Stimulated activated CD8-positive, alpha-beta memory T cell treated with anti-CD3 and anti-CD28 coated beads, Interleukin-12 subunit alpha, Interleukin-12 subunit beta, amount 100 ng/mL, for 4 hours (primary cell): Measurements from ENCODE around the gene NAAA.
"Not testable (repeated sequence)": the region's sequence is repeated elsewhere in the genome, so short reads cannot be mapped to it uniquely, and the experiment has no call there.

Source experiments
- DNase-seq: peaks from one replicate; pipeline ENCODE4 v3.0.0-alpha.2; 2020; ENCODE audit warnings: low read depth

Gene NAAA

GRCh38 chr4:75919920-75920319, 20.9 kb downstream of the NAAA start:
- no peak for DNase-seq

DNA sequence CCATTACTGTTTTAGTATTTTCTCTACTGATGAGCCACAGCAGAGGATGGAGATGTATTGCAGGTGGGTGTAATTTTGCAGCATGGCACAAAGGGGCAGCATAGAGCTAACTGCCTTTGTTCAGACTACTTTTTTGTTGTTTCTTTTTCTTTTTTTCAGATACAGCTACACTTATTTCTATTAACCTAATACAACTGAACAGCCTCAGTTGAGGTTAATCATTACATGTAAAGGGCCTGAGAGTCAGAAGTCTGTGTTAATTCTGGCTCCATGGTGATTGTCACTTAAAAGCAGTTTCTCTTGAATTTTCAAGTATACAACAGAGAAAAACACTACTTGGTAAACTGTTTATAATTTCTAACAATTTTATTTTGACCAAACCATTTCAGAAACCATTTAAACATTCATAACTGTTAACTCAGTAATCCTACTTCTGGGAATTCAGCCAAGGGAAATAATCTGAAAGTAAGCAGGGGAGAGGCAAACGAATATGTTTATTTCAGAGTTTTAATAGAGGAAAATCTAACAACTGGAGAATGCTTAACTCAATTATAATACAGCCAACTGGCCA, 24.6 kb downstream of the NAAA start:
- DNase-seq: no peak

DNA sequence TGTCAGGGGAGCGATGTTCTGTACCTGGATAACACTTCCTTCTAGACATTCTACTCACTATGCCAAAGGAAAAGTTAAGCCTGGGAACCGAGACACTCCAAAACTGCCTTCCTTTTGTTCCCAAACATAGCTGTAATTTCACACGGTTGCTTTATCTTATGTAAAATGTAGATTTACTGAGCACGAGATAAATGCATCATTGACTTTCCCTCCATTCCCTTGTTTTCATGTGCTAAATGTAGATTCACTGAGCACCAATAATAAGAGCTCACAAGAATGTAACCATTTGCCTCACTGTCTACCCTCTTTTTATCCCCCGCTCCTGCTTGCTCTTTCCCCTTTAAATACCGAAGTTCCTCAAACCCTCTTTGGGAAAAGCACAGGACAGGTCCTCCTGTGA, 27.8 kb downstream of the NAAA start:
- DNase-seq: no peak

GRCh38 chr4:75910831-75911230, 30.0 kb downstream of the NAAA start:
- DNase-seq: not testable (repeated sequence)

- no peak for DNase-seq
Measured at GRCh38 chr4:75909405-75909804, 31.4 kb downstream of the NAAA start.

DNA sequence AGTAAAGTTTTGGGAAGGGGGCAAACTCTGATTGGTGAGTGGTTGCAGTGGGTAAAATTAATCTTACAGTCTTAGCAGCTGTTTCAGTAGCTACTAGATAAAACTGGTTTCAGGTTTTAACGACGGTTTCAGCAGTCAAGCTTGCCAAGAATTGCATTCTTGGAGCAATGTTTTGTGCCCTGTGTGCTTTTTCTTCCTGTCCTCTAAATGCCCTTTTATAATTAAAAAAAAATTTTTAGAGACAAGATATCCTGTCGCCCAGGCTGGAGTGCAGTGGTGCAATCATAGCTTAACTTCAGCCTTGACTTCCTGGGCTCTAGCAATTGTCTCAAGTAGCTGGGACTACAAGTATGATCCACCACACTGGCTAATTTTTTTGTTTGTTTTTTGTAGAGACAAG, 32.3 kb downstream of the NAAA start:
- no peak for DNase-seq

GRCh38 chr4:75907966-75908365, 32.8 kb downstream of the NAAA start:
- DNase-seq: no peak

GRCh38 chr4:75904076-75904475, 36.7 kb downstream of the NAAA start:
- no peak for DNase-seq

- no peak for DNase-seq
Measured at GRCh38 chr4:75902352-75902751, 38.5 kb downstream of the NAAA start, which contains the start of gene PPEF2. Gene PPEF2, minus strand, starts transcription at chr4:75902452. Its CDS starts 6,127 bp downstream, at chr4:75896325.

DNA sequence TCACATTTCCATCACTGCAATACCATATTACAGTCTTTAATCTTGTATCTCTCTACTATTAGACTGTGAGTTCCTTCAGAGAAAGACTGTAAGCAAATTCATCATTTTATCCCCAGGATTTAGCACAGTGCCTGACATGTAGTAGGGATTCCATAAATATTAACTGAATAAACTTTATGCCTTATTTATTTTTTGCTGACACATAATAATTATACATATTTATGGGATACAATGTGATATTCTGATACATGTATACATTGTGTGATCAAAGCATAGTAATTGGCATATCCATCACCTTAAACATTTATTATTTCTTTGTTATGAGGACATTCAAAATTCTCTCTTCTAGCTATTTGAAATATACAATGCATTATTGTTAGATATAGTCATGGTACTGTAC, 42.3 kb downstream of the NAAA start:
- DNase-seq: no peak

DNA sequence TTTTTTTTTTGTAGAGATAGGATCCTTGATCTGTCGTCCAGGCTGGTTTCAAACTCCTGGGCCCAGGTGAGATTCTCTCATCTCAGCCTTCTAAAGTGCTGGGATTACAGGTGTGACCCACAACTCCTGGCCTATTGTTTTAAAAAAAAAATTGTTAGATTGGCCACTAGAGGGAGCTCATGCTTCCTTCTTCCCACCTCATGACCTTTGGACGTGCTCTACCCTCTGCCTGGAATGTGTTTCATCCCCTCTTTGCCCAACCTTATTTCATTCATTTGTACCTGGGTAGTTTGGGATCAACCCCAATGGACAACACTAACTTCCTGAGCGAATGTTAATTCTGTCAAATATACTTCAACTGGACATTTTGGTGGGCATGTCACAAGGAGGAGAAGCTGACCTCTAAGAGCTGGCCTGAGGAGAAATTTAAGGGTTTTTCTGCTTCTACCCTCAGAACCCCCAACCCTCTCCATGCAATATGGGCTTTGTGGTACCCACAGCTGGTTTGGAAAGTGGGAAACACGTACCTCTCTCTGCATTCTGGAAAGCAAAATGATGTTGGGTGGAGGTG, 45.0 kb downstream of the NAAA start:
- no peak for DNase-seq

- no peak for DNase-seq
Measured at GRCh38 chr4:75892508-75892907, 48.3 kb downstream of the NAAA start.

GRCh38 chr4:75891611-75892010, 49.2 kb downstream of the NAAA start:
- no peak for DNase-seq

- DNase-seq: no peak
Measured at GRCh38 chr4:75889537-75890199, 51.1 kb downstream of the NAAA start.

- no peak for DNase-seq
Measured at GRCh38 chr4:75886104-75886503, 54.7 kb downstream of the NAAA start.

DNA sequence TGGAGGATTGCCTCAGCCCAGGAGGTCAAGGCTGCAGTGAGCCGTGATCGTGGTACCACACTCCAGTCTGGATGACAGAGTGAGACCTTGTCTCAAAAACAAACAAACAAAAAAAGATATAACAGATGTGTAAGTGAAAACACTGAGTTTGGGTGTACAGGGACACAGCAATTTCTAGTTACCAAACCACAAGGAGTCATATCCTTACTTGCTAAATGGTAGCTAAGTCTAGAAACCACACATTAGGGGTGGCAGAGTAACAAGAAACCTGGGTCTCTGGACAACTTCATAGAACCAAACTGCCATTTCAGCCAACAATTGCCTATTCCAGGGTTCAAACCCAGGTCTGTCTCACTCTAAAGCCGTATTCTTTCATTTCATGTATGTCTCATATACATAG, 59.3 kb downstream of the NAAA start:
- DNase-seq: no peak

DNA sequence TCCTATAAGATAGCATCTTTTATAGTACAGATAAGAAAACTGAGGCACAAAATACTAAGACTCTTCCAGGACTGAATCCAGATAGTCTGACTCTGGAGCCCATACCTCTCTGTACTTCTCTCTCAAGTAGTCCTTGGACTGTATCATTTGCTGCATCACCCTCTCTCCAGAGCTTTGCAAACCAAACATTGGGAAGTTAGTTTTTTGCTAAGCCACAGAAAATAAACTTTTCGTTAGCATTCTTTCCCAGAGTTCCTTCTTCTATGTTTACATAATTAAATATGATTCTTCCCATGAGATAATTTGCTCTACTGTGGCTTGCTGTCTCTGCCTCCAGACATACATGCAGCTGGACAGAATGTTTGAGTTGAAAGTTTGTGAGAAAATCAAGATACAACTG, 60.5 kb downstream of the NAAA start:
- no peak for DNase-seq

DNA sequence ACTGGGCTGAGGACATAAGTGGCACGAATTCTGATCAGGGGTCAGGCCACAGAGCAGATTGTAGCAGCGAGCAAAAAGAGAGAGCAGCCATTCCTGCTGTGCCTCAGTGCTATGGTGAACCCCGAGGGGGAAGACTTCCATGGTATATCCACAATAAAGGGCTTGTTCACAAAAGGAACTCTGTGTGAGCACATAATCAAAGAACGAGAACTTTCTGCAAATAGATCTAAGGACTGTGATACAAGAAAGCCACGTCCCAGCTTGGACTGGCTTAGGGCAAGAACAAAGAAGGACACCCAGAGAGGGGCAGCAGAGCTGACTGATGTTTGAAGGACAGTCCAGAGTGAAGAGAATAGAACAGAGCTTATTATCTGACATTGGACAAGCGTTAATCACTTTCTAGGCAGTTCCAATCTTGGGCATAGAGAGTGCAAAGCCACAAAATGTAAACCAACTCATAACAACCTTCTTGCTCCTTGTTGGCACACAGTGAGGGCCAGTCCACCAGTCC, 62.5 kb downstream of the NAAA start:
- no peak for DNase-seq

GRCh38 chr4:75876218-75876617, 64.6 kb downstream of the NAAA start:
- DNase-seq: no peak

- DNase-seq: no peak
Measured at GRCh38 chr4:75869100-75869499, 71.7 kb downstream of the NAAA start.

DNA sequence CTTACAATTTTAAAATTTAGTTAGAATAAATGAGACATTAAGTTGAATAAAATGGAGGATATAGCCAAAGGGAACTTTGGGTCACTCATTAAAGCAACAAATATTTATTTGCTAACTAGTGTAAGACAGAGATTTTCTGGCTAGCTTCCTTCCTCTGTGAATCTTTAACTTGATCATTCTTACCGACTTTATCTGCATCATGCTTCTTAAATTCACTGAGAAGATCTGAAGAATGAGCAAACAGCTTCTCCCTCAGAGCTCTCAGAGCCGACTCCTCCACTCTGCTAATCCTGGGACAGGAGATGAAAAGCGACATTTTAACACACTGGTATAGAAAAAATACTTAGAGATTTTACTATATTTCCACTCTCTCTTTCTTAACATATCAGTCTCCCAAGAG, 73.7 kb downstream of the NAAA start:
- DNase-seq: no peak
